Activated naive CD8-positive, alpha-beta T cell treated with anti-CD3 and anti-CD28 coated beads for 36 hours (primary cell): ENCODE measurements around the gene HMGCL. TPM values are rescaled to one million over a fixed set of nuclear protein-coding genes. Genes with fewer than 3 reads are reported as not detected.
"Not testable (repeated sequence)": the region's sequence is repeated elsewhere in the genome, so short reads cannot be mapped to it uniquely, and the experiment has no call there.

ENCODE experiments used
- DNase-seq: peaks from one replicate; pipeline ENCODE4 v3.0.0; 2021
- H3K27ac Mint-ChIP-seq: one replicate; pipeline ENCODE4 v1.8.0; 2022; ENCODE audit warnings: mild to moderate bottlenecking, moderate library complexity, mixed read lengths
- H3K27me3 Mint-ChIP-seq: one replicate; pipeline ENCODE4 v1.8.0; 2022; ENCODE audit warnings: mild to moderate bottlenecking, mixed read lengths
- H3K36me3 Mint-ChIP-seq: one replicate; pipeline ENCODE4 v1.8.0; 2021; ENCODE audit warnings: mild to moderate bottlenecking, mixed read lengths
- H3K4me1 Mint-ChIP-seq: one replicate; pipeline ENCODE4 v1.8.0; 2021; ENCODE audit warnings: mixed read lengths
- H3K4me3 Mint-ChIP-seq: one replicate; pipeline ENCODE4 v1.8.0; 2022; ENCODE audit warnings: mild to moderate bottlenecking, moderate library complexity, mixed read lengths
- H3K9me3 Mint-ChIP-seq: one replicate; pipeline ENCODE4 v1.8.0; 2022; ENCODE audit warnings: mixed read lengths
- total RNA-seq, 2 experiments: library from RNA; stranded (reverse); gene quantifications; one replicate each; pipeline ENCODE4 v1.2.3, GENCODE V29; 2021

Gene HMGCL
- total RNA-seq, 2 experiments from 2014 or later: 29.2 to 30.3 TPM

DNA sequence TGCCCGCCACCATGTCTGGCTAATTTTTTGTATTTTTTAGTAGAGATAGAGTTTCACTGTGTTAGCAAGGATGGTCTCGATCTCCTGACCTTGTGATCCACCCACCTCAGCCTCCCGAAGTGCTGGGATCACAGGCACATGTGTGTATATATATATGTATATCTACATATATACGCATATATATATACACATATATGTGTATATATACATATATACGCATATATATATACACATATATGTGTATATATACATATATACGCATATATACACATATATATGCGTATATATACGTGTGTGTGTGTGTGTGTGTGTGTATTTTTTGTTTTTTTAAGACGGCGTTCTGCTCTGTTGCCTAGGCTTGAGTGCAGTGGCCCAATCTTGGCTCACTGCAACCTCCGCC, 42.1 kb downstream of the HMGCL start:
- H3K4me3 Mint-ChIP-seq: not testable (repeated sequence)

DNA sequence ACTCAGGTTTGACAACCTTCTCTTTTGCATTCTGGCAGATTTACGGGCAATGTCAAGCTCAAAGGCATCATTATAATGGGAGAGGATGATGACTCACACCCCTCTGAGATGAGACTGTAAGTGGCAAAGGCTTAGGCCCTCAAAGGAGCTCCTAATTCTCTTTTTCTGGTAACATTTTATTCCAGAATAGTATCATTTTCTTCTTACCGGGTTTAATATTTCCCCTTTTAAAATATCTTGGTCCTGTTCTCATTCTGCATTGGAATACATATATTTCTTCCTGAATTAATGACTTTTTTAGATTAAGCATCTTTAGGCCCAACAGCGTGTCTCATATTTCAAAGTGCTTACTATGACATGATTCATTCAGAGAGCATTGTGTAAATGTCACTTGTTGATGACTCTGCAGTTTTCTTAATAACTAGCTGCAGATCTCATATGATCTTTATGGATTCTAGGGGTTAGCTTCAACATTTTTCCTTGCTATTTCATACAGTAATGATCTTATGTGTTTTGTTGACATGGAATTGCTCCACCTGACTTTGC, 45.3 kb downstream of the HMGCL start:
- Mint-ChIP-seq H3K27ac (peak overlapping the region; percentile 75), H3K27me3 (no peaks in the 10 kb centered on the region), H3K36me3 (peaks cover 17% of the 10 kb centered on the region), H3K9me3 (no peaks in the 10 kb centered on the region), H3K4me3 (peak overlapping the region; percentile 86), H3K4me1 (peaks cover 37% of the 10 kb centered on the region)
- DNase-seq: no peak

More for the DNA sequence above, 42.1 kb downstream of the HMGCL start:
- H3K4me1 Mint-ChIP-seq: peaks cover 21% of the 10 kb centered on the region
- not testable (repeated sequence) for H3K27ac Mint-ChIP-seq, H3K9me3 Mint-ChIP-seq, DNase-seq, H3K27me3 Mint-ChIP-seq
- peaks cover 28% of the 10 kb centered on the region for H3K36me3 Mint-ChIP-seq

DNA sequence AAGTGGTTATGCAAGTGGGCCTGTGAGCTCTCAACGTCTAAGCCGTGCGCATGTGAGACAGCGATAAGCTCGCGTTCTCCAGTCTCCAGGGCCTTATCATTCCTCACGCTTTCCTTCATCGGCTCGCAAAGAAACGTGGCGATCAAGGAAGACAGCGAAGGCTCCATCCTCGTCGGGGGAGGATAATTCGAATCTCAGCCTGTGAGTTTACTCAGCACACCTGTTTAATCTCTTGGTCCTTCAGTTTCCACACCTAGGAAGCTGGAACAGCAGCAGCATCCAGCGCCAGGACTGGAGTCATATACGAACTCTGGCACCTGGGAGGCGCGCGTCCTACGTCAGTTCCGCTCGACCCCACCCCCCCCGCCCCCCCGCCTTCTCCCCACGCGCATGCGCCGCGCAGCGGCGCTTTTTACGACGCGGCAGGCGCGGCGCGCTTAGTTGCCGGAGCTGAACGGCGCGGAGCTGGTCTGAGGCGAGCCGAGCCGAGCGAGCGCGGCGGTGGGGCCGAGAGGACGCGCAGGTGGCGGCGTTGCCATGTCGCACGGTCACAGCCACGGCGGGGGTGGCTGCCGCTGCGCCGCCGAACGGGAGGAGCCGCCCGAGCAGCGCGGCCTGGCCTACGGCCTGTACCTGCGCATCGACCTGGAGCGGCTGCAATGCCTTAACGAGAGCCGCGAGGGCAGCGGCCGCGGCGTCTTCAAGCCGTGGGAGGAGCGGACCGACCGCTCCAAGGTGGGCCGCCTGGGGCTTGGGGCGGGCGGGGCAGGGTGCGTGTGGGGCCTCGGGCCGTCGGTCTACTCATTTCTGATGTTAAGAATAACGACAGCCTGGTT, 47.0 kb downstream of the HMGCL start, which contains the start of gene PITHD1:
PITHD1 (plus strand) TSS at position 440 of the 836 bp plus-strand sequence; CDS start at position 538, 98 bp downstream.
- no peaks in the 10 kb centered on the region for H3K9me3 Mint-ChIP-seq
- no peaks in the 10 kb centered on the region for H3K27me3 Mint-ChIP-seq
- peak within 1 kb of the TSS; percentile 86 for H3K4me3 Mint-ChIP-seq
- H3K4me1 Mint-ChIP-seq: peaks cover 49% of the 10 kb centered on the region
- peaks cover 15% of the 10 kb centered on the region for H3K36me3 Mint-ChIP-seq
- peak within 1 kb of the TSS; percentile 87 for H3K27ac Mint-ChIP-seq
- peak; percentile 89 for DNase-seq

DNA sequence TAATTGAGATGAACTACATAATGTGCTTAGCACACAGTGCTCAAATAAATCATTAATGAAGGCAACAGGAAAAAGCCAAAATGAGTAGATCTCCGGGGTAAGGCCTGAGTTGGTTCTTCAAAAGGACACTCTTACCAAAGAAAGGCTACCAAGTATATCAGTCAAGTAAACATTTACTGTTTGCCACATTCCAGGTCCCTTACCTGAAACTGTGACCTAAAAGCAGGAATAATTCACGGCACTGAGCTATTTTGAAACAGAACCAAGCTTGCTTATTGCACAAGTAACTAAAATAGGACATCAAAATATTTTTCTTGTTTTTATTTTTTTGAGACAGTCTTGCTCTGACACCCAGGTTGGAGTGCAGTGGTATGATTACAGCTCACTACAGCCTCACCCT, 49.0 kb downstream of the HMGCL start:
- no peaks in the 10 kb centered on the region for H3K9me3 Mint-ChIP-seq
- DNase-seq: no peak
- no peak overlapping the region for H3K27ac Mint-ChIP-seq
- no peaks in the 10 kb centered on the region for H3K27me3 Mint-ChIP-seq
- peaks cover 52% of the 10 kb centered on the region for H3K4me1 Mint-ChIP-seq
- peaks cover 12% of the 10 kb centered on the region for H3K36me3 Mint-ChIP-seq
- peak overlapping the region; percentile 32 for H3K4me3 Mint-ChIP-seq

DNA sequence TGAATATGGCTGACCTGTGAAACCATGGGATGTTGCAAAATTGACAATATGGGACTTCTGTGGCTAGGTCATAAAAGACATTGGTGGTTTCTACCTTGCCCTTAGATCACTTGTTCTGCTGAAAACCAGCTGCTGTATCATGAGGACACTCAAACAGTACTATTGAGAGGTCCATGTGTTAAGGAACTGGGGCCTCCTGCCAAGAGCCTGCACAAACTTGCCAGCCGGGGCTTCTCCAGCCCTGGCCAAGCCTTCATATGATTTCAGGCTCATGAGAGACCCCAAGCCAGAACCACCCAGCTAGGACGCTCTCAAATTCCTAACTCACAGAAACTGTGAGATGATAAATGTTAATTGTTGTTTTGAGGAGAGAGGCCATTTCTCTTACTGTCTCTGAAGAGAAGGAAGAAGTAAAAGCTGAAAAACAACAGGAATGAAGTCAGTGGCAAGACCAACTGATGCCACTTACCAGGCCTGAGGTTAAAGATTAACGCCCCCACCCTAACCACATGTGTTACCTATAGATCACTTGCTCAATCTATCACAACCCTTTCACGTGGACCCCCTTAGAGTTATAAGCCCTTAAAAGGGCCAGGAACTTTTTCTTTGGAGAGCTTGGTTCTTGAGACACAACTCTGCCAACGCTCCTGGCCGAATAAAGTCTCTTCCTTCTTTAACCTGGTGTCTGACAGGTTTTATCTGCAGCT, 50.9 kb downstream of the HMGCL start:
- Mint-ChIP-seq H3K4me3 (no peak overlapping the region), H3K27me3 (no peaks in the 10 kb centered on the region), H3K4me1 (peaks cover 41% of the 10 kb centered on the region), H3K9me3 (no peaks in the 10 kb centered on the region), H3K36me3 (no peaks in the 10 kb centered on the region), H3K27ac (peak overlapping the region; percentile 39)
- no peak for DNase-seq

DNA sequence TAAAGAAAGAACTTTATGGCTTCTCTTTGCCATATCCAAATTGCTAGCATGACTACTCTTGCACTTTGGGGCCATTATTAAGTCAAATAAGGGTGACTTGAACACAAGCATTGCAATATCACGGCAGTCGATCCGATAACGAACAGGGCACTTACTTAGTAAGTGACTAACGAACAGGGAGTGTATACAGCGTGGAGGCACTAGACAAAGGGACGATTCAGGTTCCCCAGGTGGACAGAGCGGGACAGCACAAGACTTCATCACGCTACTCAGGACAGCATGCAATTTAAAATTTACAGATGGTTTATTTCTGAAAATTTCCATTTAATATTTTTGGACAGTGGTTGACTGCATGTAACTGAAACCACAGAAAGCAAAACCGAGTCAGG, 52.4 kb downstream of the HMGCL start:
- H3K4me1 Mint-ChIP-seq: peaks cover 35% of the 10 kb centered on the region
- no peak overlapping the region for H3K27ac Mint-ChIP-seq
- peaks cover 1% of the 10 kb centered on the region for H3K36me3 Mint-ChIP-seq
- no peaks in the 10 kb centered on the region for H3K9me3 Mint-ChIP-seq
- H3K27me3 Mint-ChIP-seq: no peaks in the 10 kb centered on the region
- DNase-seq: no peak
- no peak overlapping the region for H3K4me3 Mint-ChIP-seq

DNA sequence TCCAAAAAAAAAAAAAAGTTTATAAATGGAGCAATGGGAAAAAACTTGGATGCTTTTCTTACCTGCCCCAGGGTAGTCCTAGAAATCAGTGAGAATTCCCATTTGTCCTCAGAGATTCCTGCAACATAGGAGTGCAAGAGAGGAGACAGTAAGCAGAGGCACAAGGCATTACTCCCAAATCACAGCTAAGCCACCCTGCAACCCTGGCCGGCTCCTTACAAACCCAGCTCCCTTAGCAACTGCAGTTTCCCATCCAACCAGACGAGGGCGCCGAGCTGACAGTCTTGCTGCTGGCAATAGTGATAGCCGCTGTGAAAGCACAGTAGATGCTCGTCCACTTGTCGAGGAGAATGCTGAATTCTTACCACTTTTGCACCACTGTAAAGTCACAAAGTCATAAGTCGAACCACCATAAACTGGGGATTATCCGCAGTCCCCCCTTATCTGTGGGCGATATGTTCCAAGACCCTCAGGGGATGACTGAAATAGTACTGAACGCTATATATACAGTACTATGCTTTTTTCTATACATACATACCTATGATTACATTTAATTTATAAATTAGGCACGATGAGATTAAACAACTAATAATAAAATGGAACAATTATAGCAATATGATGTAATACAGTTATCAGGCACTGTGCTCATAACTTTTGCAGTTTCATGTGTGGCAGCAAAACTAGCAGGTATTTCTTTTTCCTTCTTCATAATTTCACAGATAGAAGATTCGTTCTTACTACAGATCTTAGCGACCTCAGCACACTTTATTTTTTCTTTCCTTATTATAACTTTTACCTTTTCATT, 53.0 kb downstream of the HMGCL start:
- no peak overlapping the region for H3K27ac Mint-ChIP-seq
- no peak overlapping the region for H3K4me3 Mint-ChIP-seq
- no peaks in the 10 kb centered on the region for H3K9me3 Mint-ChIP-seq
- peaks cover 35% of the 10 kb centered on the region for H3K4me1 Mint-ChIP-seq
- no peaks in the 10 kb centered on the region for H3K27me3 Mint-ChIP-seq
- peak; percentile 82 for DNase-seq
- peaks cover 1% of the 10 kb centered on the region for H3K36me3 Mint-ChIP-seq

DNA sequence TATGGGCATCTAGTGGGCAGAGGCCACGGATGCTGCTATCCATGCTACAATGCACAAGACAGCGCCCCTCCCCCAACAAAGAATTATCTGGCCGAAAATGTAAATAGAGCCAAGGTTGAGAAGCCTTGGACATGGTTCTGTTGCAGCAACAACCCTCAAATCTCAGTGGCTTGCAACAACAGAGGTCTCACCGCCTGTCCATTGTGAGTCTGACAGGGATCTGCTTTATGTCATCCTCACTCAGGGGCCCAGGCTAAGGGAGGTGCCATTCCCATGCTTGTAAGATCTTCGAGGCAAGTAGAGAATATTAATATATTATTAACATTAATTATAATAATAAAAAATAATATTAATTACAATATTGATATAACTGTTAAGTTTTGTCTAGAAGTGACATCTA, 56.5 kb downstream of the HMGCL start:
- H3K9me3 Mint-ChIP-seq: no peaks in the 10 kb centered on the region

DNA sequence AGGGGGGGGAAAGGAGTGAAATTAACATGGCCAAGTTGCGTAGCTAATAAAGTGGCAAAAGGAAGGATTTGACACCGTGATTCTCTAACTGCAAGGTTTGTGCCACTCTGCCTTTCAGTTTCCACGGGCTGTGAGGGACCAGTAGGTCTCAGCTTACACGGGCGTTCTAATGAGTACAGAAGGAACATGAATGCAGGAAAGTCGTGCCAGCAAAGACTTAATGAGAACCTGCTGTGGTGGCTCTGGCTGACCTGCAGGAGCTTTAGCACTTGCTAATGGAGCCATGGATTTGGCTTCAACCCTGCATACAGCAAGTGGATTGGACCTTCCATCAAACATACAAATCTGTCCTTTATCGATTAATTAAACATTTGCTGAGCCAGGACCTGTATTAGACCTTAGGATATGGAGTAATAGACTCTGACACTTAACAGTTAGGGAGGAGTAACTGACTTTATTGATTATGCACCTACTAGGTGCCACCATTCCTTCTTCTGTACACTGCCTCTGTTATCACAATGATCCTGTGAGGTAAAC, 62.1 kb downstream of the HMGCL start:
- H3K9me3 Mint-ChIP-seq: no peaks in the 10 kb centered on the region
- DNase-seq: no peak
- peaks cover 6% of the 10 kb centered on the region for H3K4me1 Mint-ChIP-seq
- peaks cover 13% of the 10 kb centered on the region for H3K36me3 Mint-ChIP-seq
- no peaks in the 10 kb centered on the region for H3K27me3 Mint-ChIP-seq
- H3K27ac Mint-ChIP-seq: no peak overlapping the region
- H3K4me3 Mint-ChIP-seq: no peak overlapping the region

More for the DNA sequence above, 56.5 kb downstream of the HMGCL start:
- DNase-seq: no peak
- Mint-ChIP-seq H3K36me3 (peaks cover 11% of the 10 kb centered on the region), H3K4me1 (peaks cover 8% of the 10 kb centered on the region), H3K27ac (no peak overlapping the region), H3K27me3 (no peaks in the 10 kb centered on the region), H3K4me3 (no peak overlapping the region)

DNA sequence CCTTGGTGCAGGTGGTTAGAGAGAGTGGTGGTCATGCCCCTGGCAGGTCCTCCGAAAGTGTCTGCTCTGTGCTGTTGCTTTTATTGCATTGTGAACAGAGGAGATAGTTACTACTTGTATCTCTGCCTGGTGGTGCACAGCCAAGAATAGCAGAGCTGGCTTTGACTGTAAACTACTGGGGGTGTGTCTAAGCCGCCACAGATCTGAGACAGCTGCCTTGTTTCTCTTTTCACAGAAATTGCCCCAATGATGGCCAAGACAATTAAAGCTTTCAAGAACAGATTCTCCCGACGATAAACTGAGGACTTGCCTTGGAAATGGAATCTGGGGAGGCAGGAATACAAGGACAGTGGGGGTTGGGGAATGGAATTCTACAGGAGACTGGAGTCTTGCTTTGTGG, 66.0 kb downstream of the HMGCL start:
- H3K27me3 Mint-ChIP-seq: no peaks in the 10 kb centered on the region
- peaks cover 13% of the 10 kb centered on the region for H3K36me3 Mint-ChIP-seq
- peaks cover 6% of the 10 kb centered on the region for H3K4me1 Mint-ChIP-seq
- no peak for DNase-seq
- no peaks in the 10 kb centered on the region for H3K9me3 Mint-ChIP-seq
- H3K4me3 Mint-ChIP-seq: no peak overlapping the region
- H3K27ac Mint-ChIP-seq: peak overlapping the region; percentile 25

DNA sequence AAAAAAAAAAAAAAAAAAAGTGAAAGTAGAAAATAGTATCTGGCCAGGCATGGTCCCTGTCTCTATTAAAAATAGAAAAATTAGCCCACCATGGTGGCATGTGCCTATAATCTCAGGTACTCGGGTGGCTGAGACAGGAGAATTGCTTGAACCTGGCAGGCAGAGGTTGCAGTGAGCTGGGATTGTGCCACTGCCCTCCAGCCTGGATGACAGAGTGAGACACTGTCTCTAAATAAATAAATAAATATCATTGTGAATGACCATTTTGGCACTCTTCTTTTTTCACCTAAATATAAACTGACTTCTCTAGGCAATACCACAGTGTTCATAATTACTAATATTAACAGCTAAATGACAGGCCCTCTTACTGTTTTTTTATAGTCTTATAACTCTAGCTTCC, 67.4 kb downstream of the HMGCL start:
- Mint-ChIP-seq H3K9me3 (no peaks in the 10 kb centered on the region), H3K36me3 (peaks cover 17% of the 10 kb centered on the region)

DNA sequence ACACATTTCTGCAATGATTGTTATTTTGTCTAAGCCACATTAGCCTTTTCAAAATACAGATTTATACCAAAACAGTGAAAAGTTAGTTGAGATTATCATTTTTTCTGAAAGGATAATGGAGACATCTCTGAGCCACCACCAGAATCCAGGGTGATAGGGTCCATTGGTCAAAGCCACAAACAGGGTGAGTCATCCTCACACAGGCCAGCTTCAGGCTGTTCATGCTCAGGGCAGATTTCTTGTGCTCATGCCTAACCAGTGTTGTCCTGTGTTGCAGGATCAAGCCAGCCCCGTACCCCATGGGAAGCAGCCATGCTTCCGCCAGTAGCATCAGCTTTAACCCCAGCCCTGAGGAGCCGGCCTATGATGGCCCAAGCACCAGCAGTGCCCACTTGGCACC, 68.6 kb downstream of the HMGCL start:
- peaks cover 17% of the 10 kb centered on the region for H3K36me3 Mint-ChIP-seq

More for the DNA sequence above, 67.4 kb downstream of the HMGCL start:
- Mint-ChIP-seq H3K4me1 (peaks cover 6% of the 10 kb centered on the region), H3K27me3 (no peaks in the 10 kb centered on the region), H3K27ac (no peak overlapping the region), H3K4me3 (no peak overlapping the region)
- DNase-seq: no peak

DNA sequence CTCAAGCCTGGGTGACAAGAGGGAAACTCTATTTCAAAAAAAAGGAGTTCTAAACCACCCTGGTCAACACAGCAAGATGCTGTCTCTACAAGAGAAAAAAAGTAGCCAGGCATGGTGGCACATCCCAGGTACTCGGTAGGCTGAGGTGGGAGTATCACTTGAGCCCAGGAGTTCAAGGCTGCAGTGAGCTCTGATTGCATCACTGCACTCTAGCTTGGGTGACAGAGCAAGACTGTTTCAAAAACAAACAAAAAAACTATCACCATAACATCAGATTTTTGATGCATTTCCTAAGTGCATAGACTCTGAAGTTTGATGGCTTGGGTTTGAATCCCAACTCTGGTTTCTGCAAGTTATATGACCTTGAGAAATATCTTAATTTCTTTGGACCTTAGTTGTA, 72.3 kb downstream of the HMGCL start:
- H3K36me3 Mint-ChIP-seq: peaks cover 25% of the 10 kb centered on the region
- H3K27ac Mint-ChIP-seq: peak overlapping the region; percentile 34
- no peak for DNase-seq
- H3K4me1 Mint-ChIP-seq: peaks cover 8% of the 10 kb centered on the region
- H3K27me3 Mint-ChIP-seq: no peaks in the 10 kb centered on the region
- no peak overlapping the region for H3K4me3 Mint-ChIP-seq
- no peaks in the 10 kb centered on the region for H3K9me3 Mint-ChIP-seq

More for the DNA sequence above, 68.6 kb downstream of the HMGCL start:
- H3K4me3 Mint-ChIP-seq: no peak overlapping the region
- peaks cover 6% of the 10 kb centered on the region for H3K4me1 Mint-ChIP-seq
- no peaks in the 10 kb centered on the region for H3K9me3 Mint-ChIP-seq
- no peak overlapping the region for H3K27ac Mint-ChIP-seq
- no peak for DNase-seq
- H3K27me3 Mint-ChIP-seq: no peaks in the 10 kb centered on the region
